ENCODE data around the gene CD180.

GRCh38 chr5:67201897-67202549 is 5.4 kb upstream of the CD180 start:
- TF ChIP-seq, protein P1, sequence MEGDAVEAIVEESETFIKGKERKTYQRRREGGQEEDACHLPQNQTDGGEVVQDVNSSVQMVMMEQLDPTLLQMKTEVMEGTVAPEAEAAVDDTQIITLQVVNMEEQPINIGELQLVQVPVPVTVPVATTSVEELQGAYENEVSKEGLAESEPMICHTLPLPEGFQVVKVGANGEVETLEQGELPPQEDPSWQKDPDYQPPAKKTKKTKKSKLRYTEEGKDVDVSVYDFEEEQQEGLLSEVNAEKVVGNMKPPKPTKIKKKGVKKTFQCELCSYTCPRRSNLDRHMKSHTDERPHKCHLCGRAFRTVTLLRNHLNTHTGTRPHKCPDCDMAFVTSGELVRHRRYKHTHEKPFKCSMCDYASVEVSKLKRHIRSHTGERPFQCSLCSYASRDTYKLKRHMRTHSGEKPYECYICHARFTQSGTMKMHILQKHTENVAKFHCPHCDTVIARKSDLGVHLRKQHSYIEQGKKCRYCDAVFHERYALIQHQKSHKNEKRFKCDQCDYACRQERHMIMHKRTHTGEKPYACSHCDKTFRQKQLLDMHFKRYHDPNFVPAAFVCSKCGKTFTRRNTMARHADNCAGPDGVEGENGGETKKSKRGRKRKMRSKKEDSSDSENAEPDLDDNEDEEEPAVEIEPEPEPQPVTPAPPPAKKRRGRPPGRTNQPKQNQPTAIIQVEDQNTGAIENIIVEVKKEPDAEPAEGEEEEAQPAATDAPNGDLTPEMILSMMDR (IDR thresholded peaks at IDR 0.05) = no peak
- no peak for TF ChIP-seq EP300 (IDR thresholded peaks at IDR 0.05)
